Measurements from ENCODE around the gene SIT1.

The SIT1 gene

GRCh38 chr9:35657546-35658136 is 6.9 kb upstream of the SIT1 start, which contains the start of gene RMRP (continued):
- no peak for TF ChIP-seq ZNF248 (tag by site-specific recombination; IDR thresholded peaks at IDR 0.05)
- no peak for TF ChIP-seq ZNF280C (tag by site-specific recombination; IDR thresholded peaks at IDR 0.05)
- no peak for TF ChIP-seq ZSCAN4 (tag by site-specific recombination; IDR thresholded peaks at IDR 0.05)
- peak; percentile 86; the same call in 1 of the 2 replicates for TF ChIP-seq ZSCAN18 (tag by site-specific recombination; IDR thresholded peaks at IDR 0.05)
- TF ChIP-seq ZNF629 (tag by site-specific recombination; IDR thresholded peaks at IDR 0.05): peak; percentile 94
- peak; percentile 78 for TF ChIP-seq ZBTB20 (tag by site-specific recombination; IDR thresholded peaks at IDR 0.05)
- no peak for TF ChIP-seq ZNF488 (tag by site-specific recombination; IDR thresholded peaks at IDR 0.05)
- TF ChIP-seq ELK4 (IDR thresholded peaks at IDR 0.05; ENCODE audit: borderline replicate concordance, low read depth, low read length): no peak
- TF ChIP-seq ZNF514 (tag by site-specific recombination; IDR thresholded peaks at IDR 0.05): no peak
- TF ChIP-seq HIC1 (tag by site-specific recombination; IDR thresholded peaks at IDR 0.05): peak; percentile 86
- peak; percentile 89 for TF ChIP-seq ZBTB10 (tag by site-specific recombination; IDR thresholded peaks at IDR 0.05)
- TF ChIP-seq ZFP41 (tag by site-specific recombination; IDR thresholded peaks at IDR 0.05; ENCODE audit: borderline replicate concordance): no peak
- no peak for TF ChIP-seq ZNF518A (tag by site-specific recombination; conservative IDR thresholded peaks at IDR 0.05; ENCODE audit: low read depth)
- no peak for TF ChIP-seq ZNF155 (tag by site-specific recombination; IDR thresholded peaks at IDR 0.05)
- TF ChIP-seq ZSCAN23 (tag by site-specific recombination; IDR thresholded peaks at IDR 0.05): peak; percentile 47; the same call in 1 of the 2 replicates
- no peak for TF ChIP-seq SALL2 (tag by site-specific recombination; IDR thresholded peaks at IDR 0.05; ENCODE audit: borderline replicate concordance)
- no peak for TF ChIP-seq ZNF146 (tag by site-specific recombination; IDR thresholded peaks at IDR 0.05)
- TF ChIP-seq ZNF175 (tag by site-specific recombination; IDR thresholded peaks at IDR 0.05): no peak
